Gastroesophageal sphincter (tissue), 3 donors: ENCODE data around the gene PLPP2.

Source experiments
- POLR2A ChIP-seq, 2 donors: fragments of 450-650 bp; IDR thresholded peaks; one replicate each; pipeline ENCODE4 v1.6.1; 2017; ENCODE audit warnings: antibody characterized with exemption in 2 of 2, mild to moderate bottlenecking in 2 of 2, moderate library complexity in 1 of 2
- POLR2AphosphoS5 ChIP-seq: sonication (generic); formaldehyde crosslinking; IDR thresholded peaks from one replicate; pipeline ENCODE4 v1.6.1; 2017; ENCODE audit warnings: antibody characterized with exemption
- TF ChIP-seq, protein P1 (sequence below), 4 experiments: fragments of 200-600 bp in 2 of 4; fragments of 450-650 bp in 2 of 4; sonication (generic) in 1 of 4; IDR thresholded peaks; one replicate each; pipeline ENCODE4 v1.5.1; 2017 to 2019; ENCODE audit warnings: antibody characterized with exemption in 4 of 4, mild to moderate bottlenecking in 2 of 4, moderate library complexity in 2 of 4

DNA sequence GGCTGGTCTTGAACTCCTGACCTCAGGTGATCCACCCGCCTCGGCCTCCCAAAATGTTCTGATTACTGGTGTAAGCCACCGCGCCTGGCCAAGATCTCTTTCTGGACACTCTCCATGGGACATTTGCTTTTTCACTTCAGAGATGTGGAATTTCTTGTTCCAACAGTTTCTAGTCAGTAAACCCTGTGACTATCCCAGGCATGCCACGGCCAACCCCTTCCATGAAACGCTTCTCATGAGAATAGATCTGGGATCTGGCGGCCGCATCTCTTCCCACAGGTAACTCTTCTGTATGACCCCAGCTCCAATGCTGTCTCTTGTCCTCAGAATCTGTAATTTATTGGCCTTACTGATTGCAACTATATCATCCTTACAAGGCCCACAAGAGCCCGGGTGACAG is 16.2 kb downstream of the PLPP2 start:
- TF ChIP-seq, protein P1, sequence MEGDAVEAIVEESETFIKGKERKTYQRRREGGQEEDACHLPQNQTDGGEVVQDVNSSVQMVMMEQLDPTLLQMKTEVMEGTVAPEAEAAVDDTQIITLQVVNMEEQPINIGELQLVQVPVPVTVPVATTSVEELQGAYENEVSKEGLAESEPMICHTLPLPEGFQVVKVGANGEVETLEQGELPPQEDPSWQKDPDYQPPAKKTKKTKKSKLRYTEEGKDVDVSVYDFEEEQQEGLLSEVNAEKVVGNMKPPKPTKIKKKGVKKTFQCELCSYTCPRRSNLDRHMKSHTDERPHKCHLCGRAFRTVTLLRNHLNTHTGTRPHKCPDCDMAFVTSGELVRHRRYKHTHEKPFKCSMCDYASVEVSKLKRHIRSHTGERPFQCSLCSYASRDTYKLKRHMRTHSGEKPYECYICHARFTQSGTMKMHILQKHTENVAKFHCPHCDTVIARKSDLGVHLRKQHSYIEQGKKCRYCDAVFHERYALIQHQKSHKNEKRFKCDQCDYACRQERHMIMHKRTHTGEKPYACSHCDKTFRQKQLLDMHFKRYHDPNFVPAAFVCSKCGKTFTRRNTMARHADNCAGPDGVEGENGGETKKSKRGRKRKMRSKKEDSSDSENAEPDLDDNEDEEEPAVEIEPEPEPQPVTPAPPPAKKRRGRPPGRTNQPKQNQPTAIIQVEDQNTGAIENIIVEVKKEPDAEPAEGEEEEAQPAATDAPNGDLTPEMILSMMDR (IDR thresholded peaks at IDR 0.05): no peak
- TF ChIP-seq POLR2A (IDR thresholded peaks at IDR 0.05) (no peak), POLR2AphosphoS5 (no peak)
